GM10847 (cell line): ENCODE results near the gene TBL1XR1.

Source experiments
- POLR2A ChIP-seq: IDR thresholded peaks from 2 replicates; pipeline ENCODE4 v1.6.1; 2011; ENCODE audit not compliant: insufficient read length; ENCODE audit errors: extremely low read depth

The TBL1XR1 gene

DNA sequence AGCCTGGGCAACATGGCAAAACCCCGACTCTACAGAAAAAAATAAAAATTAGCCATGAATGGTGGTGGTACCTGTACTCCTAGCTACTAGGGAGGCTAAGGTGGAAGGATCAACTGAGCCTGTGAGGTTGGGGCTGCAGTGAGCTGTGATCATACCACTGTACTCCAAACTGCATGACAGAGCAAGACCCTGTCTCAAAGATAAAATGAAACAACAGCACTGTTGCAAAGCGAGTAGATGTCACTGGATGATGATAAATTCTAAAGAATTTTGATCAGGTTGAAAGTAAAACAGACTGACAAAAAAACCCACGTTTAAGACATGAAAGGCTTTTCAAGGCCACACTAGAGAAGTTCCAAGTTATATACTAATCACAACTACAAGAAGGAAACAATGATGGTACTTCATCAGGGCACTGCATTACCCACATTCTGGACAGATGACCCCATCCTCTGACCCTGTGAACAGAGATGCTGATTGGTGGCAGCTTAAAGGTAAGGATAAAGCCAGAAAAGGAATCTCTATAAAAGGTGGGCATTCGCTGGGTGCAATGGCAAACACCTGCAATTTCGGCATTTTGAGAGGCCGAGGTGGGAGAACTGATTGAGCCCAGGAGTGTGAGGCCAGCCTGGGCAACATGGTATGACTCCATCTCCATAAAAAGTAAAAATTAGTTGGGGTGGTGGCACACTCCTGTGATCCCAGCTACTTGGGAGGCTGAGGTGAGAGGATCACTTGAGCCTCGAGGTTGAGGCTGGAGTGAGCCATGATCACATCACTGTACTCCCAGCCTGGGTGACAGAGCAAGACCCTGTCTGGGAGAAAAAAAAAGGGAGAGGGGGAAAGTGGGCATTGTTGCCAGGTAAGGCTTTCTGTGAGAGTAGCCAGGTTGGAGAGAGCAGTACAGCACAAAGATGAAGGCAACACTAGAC lies 59.2 kb downstream of the TBL1XR1 start:
- no peak for TF ChIP-seq POLR2A

DNA sequence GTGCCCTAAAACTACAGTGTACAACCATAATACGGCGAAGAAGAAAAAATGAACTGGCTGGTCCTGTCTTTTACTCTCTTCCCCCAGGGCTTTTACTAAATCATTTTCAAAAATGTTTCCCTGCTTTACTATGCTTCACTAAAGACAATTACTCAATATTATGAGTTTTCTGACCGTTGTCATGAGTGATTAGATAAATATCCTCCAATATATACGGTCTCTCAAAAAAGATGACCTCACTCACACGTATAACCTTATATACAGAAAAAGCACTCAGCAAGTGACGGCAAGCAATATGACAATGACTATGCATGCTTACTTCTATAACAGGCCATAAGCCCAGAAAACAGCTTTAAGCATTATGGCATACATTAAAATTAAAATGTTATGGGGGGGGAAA lies 60.5 kb downstream of the TBL1XR1 start:
- no peak for TF ChIP-seq POLR2A

DNA sequence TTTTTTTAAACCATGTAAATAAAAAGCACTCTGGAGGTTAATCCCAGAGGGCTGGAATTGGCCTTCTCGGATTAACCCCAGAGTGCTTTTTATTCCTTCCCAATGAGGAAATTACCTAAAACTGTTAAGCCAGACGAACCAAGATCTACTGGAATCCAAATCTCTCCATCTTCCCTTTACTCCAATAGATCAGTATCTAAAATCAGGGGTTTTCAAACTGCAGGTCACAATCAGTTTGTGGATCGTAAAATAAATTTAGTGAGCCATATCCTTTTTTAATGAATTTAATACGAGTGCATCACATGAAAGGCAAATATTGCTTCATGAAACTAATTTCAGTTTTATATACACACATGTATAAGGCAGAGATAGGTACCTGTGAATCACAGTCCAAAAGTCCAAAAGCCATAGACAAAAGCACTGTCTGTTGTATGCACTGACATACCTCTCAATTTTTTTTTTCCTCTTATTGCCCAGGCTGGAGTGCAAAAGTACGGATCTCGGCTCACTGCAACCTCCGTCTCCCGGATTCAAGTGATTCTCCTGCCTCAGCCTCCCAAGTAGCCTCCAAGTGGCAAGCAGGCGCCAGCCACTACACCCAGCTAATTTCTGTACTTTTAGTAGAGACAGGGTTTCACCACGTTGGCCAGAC lies 61.3 kb downstream of the TBL1XR1 start:
- TF ChIP-seq POLR2A, result no peak

DNA sequence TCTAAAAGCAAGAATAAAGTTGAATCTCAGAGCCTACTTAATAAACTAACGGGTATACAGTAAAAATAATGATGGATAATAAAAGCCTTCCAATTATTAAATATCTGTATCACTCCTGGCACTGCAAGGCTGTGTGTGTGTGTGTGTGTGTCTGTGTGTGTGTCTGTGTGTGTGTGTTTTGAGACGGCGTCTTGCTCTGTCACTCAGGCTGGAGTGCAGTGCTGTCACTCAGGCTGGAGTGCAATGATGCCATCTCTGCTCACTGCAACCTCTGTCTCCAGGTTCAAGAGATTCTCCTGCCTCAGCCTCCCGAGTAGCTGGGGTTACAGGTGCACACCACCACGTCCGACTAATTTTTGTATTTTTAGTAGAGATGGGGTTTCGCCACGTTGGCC lies 62.5 kb downstream of the TBL1XR1 start:
- no peak for TF ChIP-seq POLR2A

DNA sequence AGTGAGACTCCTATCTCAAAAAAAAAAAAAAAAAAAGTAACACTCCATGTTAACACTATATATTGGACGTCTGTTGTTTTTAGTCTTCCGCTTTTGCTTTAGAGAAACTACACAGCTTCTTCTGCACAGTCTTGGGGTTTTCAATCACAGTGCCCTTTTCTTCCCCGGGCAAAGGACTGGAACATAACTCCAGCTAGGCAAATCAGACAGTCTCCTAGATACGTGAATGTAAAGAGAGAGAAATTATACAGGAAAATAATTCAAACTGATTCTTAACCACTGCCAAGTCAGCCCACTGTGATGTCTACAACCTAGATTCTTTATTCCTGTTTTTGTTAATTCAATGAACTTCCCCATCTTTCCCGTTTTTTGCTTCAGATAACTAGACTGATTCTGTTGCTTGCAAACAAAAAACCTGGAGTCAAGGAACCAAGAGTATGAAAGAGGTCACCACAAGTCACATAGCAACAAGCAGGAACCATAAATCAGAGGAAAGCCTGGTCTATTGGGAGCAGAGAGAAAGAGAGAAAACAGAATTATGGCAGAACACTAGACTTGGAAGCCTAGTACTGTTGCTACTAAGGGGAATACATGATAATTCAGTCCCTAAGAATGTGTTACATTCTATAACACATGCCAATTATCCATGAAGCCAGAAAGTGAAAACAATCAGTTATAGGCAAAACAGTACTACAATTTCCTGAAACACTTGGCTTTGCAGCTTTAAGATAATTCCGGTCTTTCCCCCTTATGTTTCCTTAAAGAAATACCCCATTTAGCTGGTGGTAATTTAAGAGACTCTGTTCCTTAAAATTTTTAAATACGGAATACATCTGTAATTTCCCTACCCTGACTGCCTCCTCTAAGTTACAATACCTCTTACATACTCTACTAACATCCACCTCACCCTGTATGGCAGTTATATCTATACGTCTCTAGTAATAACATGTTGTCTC lies 63.1 kb downstream of the TBL1XR1 start:
- no peak for TF ChIP-seq POLR2A

DNA sequence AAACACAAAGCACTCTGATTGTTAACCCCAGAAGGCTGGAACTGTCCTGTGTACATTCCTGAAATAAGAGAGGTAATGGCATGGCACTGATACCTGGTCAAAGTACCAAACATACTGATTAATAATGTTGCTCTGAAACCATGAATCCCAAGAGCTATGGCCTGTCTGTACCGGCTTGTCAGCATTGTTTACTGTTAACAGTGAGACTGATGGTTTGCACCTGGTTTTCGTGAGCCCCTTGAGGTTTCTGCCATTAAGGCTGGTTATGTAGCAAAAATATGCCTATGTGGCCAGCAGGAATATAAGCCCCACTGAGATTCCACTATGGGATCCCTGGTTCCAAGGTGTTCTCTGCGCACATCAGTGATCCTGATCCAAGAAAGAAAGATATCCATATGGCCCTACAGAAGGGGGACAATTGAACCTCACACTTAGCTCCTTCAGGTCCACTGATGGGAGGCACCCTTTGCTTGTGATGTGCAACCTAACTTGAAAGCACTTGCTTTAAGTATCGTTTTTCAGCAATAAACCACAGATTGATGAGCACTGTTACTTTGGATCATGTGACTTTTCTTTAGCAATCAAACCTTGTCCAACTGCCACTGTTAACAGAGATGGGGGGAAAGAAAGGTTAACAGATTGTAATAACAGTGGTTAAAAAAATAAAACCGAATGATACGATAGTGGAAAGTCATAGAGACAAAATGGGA lies 65.2 kb downstream of the TBL1XR1 start:
- no peak for TF ChIP-seq POLR2A

DNA sequence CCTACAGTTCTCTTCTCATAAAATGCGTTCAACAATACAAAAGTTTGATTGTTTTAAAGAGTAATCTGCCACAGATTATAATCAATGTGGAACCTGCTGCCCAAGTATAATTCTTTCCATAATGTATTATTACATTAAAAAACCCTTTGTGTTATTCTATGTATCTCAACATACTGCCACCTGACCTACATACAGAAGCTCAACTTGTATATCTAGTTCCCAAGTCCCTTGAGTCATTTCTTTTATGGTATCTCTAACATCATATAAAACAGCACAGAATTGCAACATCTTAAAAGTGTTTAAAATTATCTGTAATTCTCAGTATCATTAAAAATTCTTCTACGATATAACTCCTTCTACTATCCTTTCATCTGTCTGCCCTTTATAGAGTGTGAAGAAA lies 70.3 kb downstream of the TBL1XR1 start:
- no peak for TF ChIP-seq POLR2A

DNA sequence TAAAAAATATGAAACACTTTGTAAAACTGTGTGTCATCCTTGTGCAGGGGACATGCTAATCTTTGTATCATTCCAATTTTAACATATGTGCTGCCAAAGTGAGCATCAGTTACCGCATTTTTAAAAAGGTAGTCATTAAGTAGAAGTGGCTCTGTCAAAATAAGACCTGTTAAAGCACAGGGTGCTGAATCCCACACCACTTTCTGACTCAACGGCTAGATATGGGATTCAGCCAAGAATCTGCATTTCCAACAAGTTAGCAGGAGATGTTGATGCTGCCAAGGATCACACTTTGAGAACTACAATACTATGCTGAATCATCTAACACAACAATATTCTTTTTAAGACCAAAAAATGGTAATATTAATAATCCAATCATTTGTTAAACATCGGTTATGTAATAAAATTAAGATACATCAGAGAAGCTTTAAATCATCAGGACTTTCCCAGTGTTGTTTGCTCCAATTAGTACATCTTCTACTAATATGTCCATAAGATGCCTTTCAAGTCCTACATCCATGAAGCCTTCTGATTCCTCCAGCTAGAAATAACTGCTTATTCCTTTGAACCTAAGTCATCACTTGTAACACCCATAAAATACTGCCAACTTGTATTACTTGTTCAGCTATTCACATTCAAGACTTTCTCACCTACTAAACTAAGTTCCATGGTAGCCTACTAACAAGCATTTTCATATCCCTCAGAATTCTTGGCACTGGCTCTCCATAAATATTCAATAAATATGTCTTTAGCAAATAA lies 71.1 kb downstream of the TBL1XR1 start:
- TF ChIP-seq POLR2A, result no peak

DNA sequence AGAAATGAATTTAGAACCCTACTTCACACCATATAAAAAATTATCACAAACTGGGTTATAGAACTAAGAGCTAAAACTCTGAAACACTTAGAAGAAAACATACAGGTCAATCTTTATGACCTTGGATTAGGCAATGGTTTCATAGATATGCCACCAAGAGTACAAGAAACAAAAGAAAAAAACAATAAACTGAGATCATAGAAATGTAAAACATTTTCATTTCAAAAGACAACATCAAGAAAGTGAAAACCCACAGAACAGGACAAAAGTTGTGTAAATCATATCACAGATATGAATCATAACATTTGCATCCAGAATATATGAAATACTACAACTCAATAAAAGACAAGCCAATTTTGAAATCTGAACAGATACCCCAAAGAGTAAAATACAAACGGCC lies 72.4 kb downstream of the TBL1XR1 start:
- TF ChIP-seq POLR2A, result no peak

DNA sequence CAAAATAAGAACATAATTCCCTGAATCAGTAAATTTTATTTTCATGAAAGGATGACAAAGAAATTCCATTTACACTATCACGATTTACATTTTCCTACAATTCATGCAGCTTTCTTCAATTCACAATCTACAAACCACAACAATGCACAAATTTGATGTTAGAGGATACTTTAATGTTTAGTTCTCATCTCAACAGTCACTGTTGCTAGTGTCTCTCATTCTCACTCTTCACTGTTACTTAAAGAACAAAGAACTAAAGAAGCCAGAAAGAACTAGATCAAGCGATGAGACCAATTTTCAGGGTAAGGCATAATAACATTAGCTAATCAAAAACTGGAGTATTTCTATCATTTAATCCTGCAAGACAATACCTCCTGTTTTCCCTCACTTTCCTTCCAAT lies 73.5 kb downstream of the TBL1XR1 start:
- no peak for TF ChIP-seq POLR2A

DNA sequence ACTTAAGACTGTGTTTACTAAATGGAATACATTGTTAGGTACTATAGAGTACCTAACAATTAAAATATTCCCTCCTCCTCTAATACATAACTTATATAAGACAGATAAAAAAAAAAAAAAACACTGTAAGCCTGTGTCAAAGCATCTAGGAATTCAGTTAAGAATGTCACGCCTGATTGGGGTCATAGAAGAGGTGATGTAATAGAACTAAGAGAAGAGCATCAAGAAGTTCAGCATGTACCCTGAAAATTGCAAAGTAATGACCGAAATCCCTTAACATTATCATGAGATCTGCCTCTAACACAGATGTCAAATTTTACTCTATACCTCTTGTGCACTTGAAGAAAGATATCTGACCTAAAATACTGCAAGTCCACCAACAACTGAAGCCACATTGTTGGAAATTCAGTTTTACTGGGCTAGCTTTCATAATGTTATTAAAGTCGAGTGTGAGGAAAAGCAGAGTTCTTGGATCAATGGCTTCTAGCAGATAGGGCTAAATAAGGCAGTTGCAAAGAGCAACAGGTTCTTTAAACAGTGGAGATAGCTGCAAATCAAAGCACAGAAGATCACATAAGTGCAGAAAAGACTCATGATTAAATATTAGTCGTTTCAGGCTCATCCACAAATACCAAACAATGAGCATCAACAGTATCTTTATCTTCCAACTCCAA lies 75.0 kb downstream of the TBL1XR1 start:
- no peak for TF ChIP-seq POLR2A

DNA sequence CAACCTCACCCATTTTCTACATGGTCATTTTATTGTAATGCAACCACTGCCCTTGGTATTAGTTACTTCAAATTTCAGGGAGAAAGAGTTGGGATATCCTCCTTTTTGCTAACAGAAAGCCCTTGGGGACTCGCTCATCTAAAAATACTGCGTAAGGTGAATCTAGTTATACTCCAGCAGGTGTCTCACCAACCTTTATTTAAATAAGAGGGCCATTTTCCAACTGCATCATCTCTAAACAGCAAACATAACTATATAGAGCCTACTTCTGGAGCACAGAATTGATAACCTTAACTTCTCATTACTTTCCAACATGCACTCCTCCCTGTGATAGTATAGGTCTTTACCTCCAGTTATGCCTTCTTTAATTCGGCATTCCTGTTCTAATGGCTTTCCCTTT lies 77.5 kb downstream of the TBL1XR1 start:
- TF ChIP-seq POLR2A, result no peak

DNA sequence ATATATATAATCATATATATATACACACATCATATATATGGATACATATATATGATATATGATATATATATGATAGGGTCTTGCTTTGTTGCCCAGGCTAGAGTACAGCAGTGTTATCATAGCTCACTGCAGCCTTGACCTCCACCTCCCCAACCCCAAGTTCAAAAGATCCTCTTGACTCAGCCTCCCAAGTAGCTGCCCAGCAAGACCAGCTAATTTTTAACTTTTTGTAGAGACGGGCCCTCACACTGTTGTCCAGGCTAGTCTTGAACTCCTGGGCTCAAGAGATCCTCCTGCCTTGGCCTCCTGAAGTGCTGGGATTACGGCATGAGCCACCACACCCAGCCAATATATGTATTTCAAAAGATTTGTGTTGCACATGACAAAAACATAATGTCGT lies 83.0 kb downstream of the TBL1XR1 start:
- TF ChIP-seq POLR2A, result no peak
